SIG-M5 (cell line): ENCODE measurements around the gene NPHP4.

Source experiments
- DNase-seq: peaks from one replicate; lab custom pipeline; 2025; lab: John Stamatoyannopoulos, UW

The NPHP4 gene

GRCh38 chr1:6003568-6004411 is 11.6 kb upstream of the NPHP4 start:
- no peak for DNase-seq

GRCh38 chr1:6002714-6003501 is 10.7 kb upstream of the NPHP4 start:
- DNase-seq, result no peak

- DNase-seq, result no peak
These were observed 9.9 kb upstream of the NPHP4 start for GRCh38 chr1:6001992-6002576.

GRCh38 chr1:6000444-6001288 is 8.4 kb upstream of the NPHP4 start:
- DNase-seq, result no peak

GRCh38 chr1:5999711-6000443 is 7.7 kb upstream of the NPHP4 start:
- DNase-seq, result no peak

- DNase-seq, result no peak
These were observed 6.7 kb upstream of the NPHP4 start for GRCh38 chr1:5998906-5999301.

- no peak for DNase-seq
These were observed 6.1 kb upstream of the NPHP4 start for GRCh38 chr1:5998051-5998905.

GRCh38 chr1:5997316-5997715 is 5.1 kb upstream of the NPHP4 start:
- DNase-seq, result no peak

- no peak for DNase-seq
These were observed 4.5 kb upstream of the NPHP4 start for GRCh38 chr1:5996641-5997270.

GRCh38 chr1:5995871-5996630 is 3.8 kb upstream of the NPHP4 start:
- no peak for DNase-seq

- DNase-seq, result no peak
These were observed 2.7 kb upstream of the NPHP4 start for GRCh38 chr1:5994713-5995621.

GRCh38 chr1:5993556-5994491 is 1.6 kb upstream of the NPHP4 start:
- no peak for DNase-seq

GRCh38 chr1:5992814-5993555 is 760 bp upstream of the NPHP4 start:
- no peak for DNase-seq

- no peak for DNase-seq
These were observed 722 bp downstream of the NPHP4 start for GRCh38 chr1:5991381-5992025.

GRCh38 chr1:5990913-5991312 is 1.3 kb downstream of the NPHP4 start:
- DNase-seq, result no peak
